Midbrain (tissue), 1 donor: Measurements from ENCODE around the gene ATP13A4.

ENCODE experiments used
- DNase-seq: peaks from one replicate; lab custom pipeline; 2025; lab: John Stamatoyannopoulos, UW

ATP13A4 gene, protein sequence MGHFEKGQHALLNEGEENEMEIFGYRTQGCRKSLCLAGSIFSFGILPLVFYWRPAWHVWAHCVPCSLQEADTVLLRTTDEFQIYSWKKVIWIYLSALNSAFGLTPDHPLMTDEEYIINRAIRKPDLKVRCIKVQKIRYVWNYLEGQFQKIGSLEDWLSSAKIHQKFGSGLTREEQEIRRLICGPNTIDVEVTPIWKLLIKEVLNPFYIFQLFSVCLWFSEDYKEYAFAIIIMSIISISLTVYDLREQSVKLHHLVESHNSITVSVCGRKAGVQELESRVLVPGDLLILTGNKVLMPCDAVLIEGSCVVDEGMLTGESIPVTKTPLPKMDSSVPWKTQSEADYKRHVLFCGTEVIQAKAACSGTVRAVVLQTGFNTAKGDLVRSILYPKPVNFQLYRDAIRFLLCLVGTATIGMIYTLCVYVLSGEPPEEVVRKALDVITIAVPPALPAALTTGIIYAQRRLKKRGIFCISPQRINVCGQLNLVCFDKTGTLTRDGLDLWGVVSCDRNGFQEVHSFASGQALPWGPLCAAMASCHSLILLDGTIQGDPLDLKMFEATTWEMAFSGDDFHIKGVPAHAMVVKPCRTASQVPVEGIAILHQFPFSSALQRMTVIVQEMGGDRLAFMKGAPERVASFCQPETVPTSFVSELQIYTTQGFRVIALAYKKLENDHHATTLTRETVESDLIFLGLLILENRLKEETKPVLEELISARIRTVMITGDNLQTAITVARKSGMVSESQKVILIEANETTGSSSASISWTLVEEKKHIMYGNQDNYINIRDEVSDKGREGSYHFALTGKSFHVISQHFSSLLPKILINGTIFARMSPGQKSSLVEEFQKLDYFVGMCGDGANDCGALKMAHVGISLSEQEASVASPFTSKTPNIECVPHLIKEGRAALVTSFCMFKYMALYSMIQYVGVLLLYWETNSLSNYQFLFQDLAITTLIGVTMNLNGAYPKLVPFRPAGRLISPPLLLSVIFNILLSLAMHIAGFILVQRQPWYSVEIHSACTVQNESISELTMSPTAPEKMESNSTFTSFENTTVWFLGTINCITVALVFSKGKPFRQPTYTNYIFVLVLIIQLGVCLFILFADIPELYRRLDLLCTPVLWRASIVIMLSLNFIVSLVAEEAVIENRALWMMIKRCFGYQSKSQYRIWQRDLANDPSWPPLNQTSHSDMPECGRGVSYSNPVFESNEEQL

DNA sequence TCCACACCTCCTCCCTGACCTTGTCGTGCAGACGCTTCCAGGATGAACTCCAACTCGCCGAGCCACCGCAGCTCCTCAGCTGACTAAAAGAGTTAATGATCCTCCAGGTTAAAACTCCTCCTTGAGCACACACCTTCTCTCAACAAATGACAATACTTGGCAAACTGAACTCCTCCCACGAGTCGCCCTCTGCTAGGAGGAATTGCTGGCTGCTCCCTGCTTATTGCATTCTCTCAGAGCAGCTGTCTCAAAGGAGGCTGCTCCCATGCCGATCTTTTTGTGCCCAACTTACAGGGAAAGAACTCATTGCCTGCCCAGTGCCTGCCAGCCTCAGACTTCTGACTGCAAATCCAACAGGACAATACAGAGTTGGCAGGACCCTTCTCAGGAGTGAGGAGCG lies at the start of gene ATP13A4:
TSS of gene ATP13A4 (minus strand) at position 85 of the 400 bp plus-strand sequence. CDS start 96 bp downstream, outside the sequence.
- peak; percentile 16 for DNase-seq

DNA sequence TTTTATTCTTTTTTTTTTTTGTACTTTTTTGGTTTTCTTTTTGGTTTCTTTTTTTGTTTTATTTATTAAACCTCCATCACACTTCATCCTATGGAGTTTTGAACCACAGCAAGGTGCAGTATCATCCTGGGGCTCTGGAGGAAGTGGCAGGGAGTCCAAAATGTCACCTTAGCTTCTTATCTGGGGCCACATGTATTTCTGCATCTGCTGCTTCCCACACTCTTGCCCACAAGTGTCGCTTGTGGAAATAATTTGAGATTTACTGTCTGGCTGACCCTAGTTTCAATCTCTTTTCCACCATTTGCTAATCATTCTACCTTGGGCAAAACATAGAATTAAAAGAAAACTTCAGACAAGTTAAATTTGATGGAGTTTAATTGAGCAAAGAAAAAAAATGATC lies 44.7 kb upstream of the ATP13A4 start:
- no peak for DNase-seq

DNA sequence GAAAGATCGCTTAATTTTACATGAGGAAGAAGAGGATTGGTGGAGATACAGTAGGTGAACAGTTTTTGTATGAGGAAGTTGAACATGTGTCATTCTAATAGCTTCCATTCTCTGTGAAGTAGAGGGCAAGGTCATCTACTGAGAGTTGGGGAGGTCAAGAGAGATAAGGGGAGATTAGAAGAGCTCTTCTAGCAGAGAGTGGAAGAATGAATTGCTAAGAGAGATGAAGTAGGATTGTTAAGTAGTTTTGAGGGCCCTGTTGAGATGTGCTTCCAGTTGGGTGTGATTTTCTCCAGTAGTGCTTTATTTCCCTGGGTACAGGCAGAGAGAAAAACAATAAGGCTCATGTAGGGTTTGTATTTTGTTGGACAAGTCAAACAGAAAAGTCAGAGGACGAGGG lies 43.5 kb upstream of the ATP13A4 start:
- DNase-seq, result no peak

DNA sequence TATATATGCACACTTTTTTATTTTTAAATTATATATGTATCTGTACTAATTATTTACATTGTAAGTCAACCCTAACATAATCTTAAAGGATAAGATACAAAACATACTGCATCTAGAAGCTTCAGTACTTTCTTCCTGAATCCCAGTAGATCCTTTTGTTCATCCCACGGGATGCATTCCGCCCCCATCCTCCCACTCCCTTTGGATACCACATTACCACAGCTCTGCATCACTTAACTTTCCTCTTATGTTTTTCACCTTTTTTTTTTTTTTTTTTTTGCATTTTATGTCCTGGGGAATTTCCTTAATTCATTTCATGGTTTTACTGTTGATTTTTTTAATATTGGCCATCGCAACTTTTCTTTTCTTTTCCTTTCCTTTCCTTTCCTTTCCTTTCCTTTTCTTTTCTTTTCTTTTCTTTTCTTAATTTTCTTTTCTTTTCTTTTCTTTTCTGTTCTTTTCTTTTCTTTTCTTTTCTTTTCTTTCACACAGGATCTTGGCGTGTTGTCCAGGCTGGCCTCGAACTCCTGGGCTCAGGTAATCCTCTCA lies 41.3 kb upstream of the ATP13A4 start:
- no peak for DNase-seq

DNA sequence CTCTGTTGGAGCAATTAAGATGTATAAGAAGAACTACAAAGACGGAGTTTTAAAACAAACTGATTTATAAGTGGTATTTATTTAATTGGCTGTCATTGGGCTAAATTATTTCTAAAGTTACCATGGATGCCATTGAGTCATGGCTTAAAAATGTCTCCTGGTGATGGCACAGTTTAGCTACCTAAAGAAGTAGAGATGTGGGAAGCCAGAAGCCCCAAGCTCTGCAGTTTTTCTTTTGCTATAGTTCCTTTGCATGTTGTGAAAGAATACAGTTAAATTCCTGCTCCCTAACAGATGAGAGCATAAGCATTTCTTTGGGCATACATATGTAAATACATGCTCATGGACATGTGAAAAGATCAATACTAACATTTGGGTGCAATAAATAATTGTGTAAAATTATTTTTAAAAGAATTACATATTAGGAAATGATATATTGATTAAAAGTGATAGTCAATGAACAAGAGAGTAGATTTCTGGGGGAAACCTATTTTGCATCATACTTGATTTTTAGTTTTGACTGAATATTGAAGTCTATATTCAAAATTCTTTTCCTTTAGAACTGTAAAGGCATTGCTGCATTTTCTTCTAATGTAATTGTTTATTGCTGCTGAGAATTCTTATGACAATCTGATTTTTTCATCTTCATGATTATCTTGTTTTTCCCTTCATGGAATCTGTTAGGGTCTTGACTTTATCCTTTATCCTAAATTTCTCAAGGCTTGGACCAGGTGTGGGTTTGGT lies 40.4 kb upstream of the ATP13A4 start:
- DNase-seq, result no peak

DNA sequence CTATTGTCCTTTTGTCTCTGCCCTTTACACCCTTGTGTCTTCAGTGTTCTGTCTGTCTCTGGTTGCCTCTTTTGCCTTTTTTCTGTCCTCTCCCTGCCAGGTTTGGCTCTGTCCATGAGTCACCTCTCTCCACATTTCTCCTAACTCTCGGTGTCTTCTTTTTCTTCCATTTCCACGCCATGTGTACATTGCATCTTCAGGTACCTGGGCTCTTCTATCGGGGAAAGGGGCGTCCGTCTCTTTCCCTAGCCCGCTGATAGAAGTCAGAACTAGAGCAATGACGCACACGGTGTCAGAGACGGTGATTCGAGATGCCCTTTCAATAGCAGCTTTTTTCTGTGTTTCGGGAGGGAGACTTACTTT lies 39.0 kb upstream of the ATP13A4 start:
- no peak for DNase-seq

DNA sequence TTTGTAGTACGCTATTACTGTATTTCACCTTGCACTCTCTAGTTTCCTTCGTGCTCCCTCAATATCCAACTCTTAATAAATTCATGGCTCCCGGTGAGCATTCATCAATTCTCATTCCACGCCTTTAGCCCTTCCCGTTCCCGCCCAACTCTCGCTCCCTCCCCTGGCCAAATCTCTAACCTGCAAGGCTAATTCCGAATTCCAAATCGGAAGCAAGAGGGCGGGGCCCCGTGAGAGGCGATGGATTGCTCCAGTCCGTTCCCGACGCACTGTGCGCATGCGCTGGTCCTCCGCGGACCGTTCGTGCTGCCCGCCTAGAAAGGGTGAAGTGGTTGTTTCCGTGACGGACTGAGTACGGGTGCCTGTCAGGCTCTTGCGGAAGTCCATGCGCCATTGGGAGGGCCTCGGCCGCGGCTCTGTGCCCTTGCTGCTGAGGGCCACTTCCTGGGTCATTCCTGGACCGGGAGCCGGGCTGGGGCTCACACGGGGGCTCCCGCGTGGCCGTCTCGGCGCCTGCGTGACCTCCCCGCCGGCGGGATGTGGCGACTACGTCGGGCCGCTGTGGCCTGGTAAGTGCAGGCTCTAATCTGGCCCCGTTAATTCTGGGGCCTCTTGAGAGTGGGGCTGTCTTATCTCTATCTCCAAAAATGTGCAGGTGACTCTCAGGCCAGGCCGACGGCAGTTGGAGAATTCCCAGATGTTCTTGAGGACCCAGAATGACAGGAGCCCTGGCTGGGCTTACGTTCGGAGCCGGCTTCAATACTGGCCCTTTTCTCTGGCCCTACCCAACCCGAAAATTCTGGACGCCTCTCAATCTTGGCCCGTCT lies 38.4 kb upstream of the ATP13A4 start, which contains the start of gene OPA1:
TSS of gene OPA1 (plus strand) at position 368 of the 827 bp plus-strand sequence. CDS start at position 538, 170 bp downstream.
- peak; percentile 96 for DNase-seq

DNA sequence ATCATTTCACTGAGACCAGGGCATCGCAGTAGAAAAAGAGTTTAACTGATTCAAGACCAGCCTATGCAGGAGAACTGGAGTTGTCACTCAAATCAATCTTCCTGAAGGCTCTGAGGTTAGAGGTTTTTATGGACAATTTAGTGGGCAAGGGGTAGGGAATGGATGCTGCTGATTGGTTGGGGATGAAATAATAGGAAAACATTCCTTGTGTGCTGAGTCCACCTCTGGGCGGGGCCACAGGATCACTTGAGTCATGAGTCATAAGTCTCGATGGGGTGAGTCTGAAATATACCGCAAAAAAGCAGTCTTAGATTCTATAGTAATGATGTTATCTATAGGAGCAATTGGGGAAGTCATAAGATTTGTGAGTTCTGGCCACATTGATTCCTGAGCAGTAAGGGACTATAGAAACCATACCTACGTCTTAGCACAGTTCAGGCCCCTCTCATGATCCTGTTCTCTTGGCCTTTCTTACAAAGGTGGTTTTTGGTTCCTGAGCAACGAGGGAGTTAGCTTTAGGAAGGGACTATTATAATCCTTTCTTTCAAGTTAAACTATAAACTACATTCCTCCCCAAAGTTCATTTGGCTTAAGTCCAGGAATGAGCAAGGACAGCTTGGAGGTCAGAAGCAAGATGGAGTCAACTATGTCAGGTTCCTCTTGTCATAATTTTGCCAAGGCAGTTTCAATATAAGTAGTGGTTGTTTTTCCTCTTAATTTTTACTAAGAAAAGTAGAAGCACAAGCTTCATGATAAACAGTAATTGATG lies 35.6 kb upstream of the ATP13A4 start:
- DNase-seq, result no peak

DNA sequence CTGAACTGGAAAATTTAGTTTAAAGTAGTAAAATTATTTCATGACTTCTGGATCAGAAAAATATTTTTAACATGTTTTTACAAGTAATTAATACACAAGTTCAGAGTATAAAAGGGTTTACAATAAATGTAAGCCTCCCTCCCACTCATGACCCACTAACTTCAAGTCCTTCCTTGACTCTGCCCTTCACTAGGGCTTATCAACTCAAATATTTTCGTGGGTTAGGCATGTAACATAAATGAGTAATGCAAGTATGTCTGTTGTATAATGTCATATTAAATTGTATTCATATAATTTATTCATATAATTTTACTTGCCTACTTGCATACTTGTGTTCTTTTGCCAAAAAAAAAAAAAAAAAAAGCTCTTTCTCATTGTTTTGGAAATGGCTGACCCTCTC lies 34.9 kb upstream of the ATP13A4 start:
- DNase-seq, result no peak

DNA sequence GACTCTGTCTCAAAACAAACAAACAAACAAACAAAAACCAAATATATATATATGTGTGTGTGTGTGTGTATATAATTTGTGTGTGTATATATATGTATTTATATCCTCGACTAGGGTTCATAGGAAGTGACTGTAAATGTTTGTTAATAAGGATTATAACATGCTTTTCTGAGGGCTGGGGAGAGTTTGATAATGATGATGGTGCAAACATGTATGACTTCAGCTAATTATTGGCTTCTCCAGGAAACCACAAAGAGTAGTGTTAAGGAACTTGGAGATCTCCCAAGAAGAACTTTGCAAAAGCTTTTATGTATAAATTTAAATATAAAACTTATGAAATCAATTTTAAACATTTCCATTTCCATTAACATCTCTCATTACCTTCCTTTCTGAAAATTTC lies 34.4 kb upstream of the ATP13A4 start:
- DNase-seq, result no peak

DNA sequence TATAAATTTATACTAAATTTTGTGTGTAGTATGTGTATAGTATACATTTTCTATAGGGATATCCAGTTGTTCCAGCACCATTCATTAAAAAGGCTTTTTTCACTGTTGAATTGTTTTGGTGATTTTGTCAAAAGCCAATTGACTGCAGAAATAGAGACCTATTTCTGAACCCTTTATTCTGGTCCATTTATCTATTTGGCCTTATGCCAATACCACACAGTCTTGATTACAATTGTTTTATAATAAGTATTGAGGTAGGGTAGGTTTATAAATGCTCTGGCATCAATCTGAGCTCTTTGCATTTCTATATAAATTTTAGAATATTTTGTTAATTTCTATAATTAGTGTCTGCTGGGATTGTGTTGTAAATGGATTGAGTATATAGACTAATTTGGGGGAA lies 31.8 kb upstream of the ATP13A4 start:
- DNase-seq, result no peak

DNA sequence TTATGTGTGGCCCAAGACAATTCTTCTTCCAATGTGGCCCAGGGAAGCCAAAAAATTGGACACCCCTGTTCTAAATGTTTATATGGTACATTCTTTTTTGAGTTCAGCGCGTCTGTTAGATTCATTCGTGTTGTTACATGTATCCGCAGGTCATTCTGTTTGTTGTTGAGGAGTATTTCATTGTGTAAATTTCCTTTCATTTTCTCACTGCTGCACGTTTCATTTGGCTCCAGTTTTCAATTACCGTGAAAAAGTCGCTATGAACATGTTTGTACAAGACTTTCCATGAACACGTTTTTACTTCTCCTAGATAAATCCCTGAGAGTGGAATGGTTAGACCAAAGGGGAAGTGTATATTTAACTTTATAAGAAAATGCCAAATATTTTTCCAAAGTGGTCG lies 30.8 kb upstream of the ATP13A4 start:
- DNase-seq, result no peak

DNA sequence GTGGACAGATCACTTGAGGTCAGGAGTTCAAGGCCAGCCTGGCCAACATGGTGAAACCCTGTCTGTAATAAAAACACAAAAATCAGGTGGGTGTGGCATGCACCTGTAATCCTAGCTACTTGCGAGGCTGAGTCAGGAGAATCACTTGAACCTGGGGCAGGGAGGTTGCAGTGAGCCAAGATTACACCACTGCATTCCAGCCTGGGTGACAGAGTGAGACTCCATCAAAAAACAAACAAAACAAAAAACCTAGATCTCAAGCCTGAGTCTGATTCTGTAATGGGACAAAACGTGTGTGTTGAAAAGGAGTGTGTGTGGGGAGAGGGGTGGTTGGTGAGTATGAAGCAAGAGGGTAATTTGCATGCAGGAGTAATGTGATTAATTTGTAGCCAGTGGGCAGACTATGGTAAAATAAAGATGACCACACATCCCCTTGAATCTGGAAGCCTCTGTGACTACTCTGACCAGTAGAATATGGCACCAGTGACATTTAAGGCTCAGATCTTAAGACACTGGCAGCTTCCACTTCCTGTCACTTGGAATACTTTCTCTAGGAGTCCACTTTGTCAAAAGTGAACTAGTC lies 19.9 kb upstream of the ATP13A4 start:
- no peak for DNase-seq

DNA sequence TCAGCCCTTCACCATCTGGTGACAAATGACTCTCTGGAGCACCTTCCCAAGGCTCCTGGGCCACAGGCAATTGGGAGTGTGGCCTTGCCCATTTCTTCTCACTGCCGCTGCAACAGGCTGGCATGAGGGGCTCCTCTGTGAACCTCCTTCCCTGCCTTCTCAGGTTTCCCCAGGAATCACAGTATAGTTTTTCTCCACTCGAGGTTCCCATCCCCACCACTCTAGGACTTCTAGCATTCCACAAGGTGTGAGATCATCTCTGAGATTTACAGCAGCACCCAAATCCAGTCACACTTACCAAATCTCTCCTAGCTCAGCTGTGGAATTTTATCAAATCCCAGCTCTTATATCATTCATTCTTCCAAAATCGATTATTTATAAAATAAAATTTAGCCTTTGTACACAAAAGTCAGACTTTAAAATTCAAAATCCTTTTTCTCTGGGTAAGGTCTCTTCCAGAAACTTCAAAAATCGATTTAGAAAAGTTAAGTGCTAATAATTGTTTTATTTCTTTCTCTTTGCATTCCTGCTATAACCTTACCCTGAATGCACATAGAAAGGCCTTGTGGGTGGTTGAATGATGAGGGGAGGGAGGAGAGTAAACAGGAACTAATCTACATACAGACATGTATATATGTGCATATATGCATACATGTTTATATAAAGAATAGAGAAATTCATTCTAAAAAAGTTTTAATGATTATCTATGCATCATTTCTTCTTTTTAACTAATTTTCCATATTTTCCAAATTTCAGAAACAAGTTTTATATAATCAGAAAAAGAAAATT lies 18.9 kb upstream of the ATP13A4 start:
- no peak for DNase-seq

DNA sequence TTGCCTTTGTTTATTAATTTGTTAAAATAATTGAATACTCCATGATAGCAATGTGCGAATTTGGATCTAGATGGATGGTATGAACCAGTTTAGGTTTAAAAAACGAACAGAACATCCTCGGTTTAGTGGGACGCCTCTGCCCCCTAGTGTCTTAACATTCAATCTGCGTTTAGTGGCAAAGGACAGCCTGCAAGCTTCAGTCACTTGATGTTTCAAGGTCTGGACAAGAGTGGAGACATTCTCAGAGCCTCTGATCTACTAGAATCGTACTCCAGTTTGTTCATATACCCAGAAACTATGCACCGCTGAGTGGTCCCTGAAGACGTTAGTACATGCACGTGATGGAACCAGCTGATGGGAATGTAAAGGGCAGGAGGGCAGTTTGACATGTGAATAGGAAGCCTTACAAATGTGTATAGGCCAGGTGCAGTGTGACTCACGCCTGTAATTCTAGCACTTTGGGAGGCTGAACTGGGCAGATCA lies 17.8 kb upstream of the ATP13A4 start:
- peak; percentile 78 for DNase-seq

DNA sequence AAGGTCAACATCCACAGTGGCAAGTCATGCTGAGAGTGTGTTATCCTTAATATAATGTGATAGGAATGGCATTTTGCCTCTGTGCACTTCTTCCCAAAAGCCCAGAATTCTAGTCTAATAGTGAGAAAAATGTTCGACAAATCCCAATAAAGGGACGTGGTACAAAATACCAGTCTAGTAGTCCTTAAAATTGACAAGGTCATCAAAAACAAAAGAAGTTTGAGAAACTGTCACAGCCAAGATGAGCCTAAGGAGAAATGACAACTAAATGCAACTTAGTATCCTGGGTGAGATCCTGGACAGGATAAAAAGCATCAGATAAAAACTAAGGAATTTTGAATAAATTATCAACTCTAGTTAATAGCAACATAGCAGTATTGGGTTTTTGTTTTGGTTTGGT lies 14.4 kb upstream of the ATP13A4 start:
- no peak for DNase-seq

DNA sequence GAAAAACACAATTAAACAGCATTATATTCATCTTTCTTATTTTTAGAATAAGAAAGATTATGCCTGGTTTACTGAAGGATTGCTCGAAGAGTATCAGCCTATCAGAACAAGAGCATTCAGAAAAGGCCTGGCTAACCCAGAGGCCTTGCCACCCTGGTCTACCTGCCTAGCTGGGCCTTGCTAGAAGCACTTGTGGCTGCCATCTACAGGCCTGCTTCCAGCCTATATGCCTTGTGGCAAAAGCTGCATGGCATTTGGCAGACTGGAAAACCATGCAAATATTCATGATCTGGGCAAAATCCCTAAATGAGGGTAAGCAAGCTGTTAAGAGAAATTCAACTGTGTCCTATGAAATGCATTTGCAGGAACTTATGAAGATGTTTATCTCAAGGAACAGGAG lies 9.3 kb upstream of the ATP13A4 start:
- DNase-seq, result no peak

DNA sequence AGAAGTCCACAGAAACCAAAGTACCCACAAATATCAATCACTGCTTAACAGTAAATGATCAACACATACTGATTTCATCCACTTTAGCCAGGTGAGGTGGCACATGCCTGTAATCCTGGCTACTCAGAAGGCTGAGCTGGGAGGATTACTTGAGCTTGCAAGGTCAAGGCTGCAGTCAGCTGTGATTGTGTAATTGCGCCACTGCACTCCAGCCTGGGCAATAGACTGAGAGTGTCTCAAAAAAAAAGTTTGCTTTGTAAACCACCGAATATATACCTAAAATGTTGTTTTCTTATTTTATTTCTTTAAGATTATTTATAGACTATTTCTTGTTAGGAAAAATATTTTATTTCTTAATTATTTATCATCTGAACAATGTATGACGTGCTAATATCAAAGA lies 8.7 kb upstream of the ATP13A4 start:
- no peak for DNase-seq
